Right atrium auricular region (tissue), 2 donors: ENCODE measurements around the gene ALX3. TPM values are rescaled to one million over a fixed set of nuclear protein-coding genes. Genes with fewer than 3 reads are reported as not detected.

Experiments used
- DNase-seq: peaks from one replicate; pipeline ENCODE4 v3.0.0-alpha.2; 2019; ENCODE audit warnings: low spot score
- H3K27ac ChIP-seq, 2 donors: fragments of 200-600 bp; sonication (generic); 1 replicate in 1 of 2; 2 replicates in 1 of 2; pipeline ENCODE4 v1.5.1; 2016 to 2019
- H3K27me3 ChIP-seq, 2 donors: fragments of 200-600 bp; sonication (generic); one replicate each; pipeline versions ENCODE4 v1.5.1 to v1.6.0; 2017 to 2019
- H3K36me3 ChIP-seq: fragments of 200-600 bp; sonication (generic); one replicate; pipeline ENCODE4 v1.5.1; 2016
- H3K4me1 ChIP-seq, 2 donors: fragments of 200-600 bp; sonication (generic); one replicate each; pipeline versions ENCODE4 v1.5.1 to v1.6.0; 2017 to 2019
- H3K4me3 ChIP-seq, 2 donors: fragments of 200-600 bp; sonication (generic); 1 replicate in 1 of 2; 2 replicates in 1 of 2; pipeline ENCODE4 v1.5.1; 2017 to 2019; ENCODE audit warnings: mild to moderate bottlenecking in 1 of 2, moderate library complexity in 1 of 2
- H3K9me3 ChIP-seq, 2 donors: fragments of 200-600 bp; sonication (generic); one replicate each; pipeline ENCODE4 v1.5.1; 2019
- CTCF ChIP-seq, 2 donors: fragments of 200-600 bp; sonication (generic); IDR thresholded peaks; one replicate each; pipeline ENCODE4 v1.5.1; 2019; ENCODE audit warnings: antibody characterized with exemption in 2 of 2
- total RNA-seq, 2 donors: library from RNA; depleted of rRNA; stranded (reverse); fragments of >200 nt; gene quantifications; one replicate each; pipeline ENCODE4 v1.1.0, GENCODE V29; 2016

The ALX3 gene
- total RNA-seq, 2 donors from 2014 or later = not detected

DNA sequence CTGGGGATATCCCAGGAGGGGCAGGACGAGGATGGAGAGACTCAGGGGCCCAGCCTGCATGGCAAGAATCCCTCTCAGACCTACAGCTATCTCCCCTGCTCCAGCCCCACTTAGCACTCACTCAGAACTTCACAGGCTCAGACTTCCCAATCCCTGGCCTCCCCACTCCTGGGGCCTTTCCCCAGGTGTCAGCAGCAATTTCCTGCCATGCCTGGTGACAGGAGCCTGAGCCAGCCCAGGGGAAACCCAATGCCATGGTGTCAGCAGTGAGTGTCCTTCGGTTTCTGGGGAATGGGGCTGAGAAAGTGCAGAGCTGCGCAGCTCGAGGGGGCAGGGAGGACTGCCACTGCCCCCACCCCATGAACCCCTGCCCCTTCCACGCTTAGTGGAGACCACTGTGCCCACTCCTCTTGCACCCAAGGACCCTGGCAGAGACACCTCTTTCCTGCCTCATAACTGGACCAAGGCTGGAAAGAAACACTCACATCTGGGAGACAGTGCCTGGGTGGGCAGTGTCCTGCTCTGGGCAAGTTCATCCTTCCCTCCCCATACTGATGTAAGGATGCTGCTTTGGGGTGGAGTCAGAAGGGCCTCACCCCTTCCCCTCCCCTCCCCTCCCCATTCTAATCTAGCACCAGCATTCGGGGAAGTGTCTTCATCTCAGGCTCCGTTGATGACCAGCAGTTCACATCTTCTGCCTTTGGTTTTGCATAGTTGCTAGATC is 24.6 kb upstream of the ALX3 start:
- no peak overlapping the region for H3K27ac ChIP-seq
- no peak overlapping the region for H3K4me3 ChIP-seq
- H3K9me3 ChIP-seq = no peaks in the 10 kb centered on the region
- TF ChIP-seq CTCF (IDR thresholded peaks at IDR 0.05) = no peak
- H3K27me3 ChIP-seq = no peaks in the 10 kb centered on the region
- no peaks in the 10 kb centered on the region for H3K36me3 ChIP-seq
- H3K4me1 ChIP-seq = no peaks in the 10 kb centered on the region
- DNase-seq = no peak

DNA sequence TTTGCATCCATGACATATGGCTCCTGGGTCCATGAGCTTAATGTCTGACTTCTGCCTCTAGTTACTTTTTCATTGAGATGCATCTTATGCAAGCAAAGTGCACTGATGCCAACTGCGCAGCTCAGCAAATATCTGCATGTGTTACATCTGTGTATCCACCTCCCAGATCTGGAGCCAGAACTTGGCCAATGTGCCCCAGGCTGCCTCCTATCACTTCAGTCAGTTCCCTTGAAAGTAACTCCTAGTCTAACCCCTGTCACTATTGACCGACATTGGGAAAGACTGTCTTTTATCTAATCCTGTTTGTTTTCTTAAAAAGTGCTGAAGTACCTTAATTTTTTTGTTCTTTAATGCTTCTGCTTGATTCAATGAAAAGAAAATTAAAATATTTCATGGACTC is 22.5 kb upstream of the ALX3 start:
- TF ChIP-seq CTCF (IDR thresholded peaks at IDR 0.05) = no peak
- no peak for DNase-seq
- no peak overlapping the region for H3K27ac ChIP-seq
- no peaks in the 10 kb centered on the region for H3K36me3 ChIP-seq
- H3K4me1 ChIP-seq = no peaks in the 10 kb centered on the region
- H3K27me3 ChIP-seq = no peaks in the 10 kb centered on the region
- H3K4me3 ChIP-seq = no peak overlapping the region
- H3K9me3 ChIP-seq = no peaks in the 10 kb centered on the region

DNA sequence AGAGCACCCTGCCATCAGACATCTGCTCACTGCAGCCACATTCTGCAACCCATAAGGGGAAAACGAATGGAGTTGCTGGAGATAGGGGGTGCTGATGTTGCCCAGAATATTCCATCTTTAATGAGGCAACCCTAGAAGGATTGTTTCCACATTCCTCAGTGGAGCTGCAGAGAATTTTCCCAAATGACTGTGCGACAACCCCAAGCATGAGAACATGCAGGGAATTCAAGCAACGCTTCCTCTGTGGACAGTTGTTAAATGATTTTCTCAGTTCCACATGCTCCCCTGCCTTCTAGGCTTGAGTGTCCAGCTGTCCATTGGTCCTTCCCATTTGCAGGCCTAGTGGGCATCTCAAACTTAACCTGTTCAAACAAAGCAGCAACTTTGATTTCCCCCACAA is 21.3 kb upstream of the ALX3 start:
- no peaks in the 10 kb centered on the region for H3K27me3 ChIP-seq

GRCh38 chr1:110091381-110091780 is 20.9 kb upstream of the ALX3 start:
- DNase-seq = no peak
- Histone ChIP-seq H3K36me3 (no peaks in the 10 kb centered on the region), H3K27me3 (no peaks in the 10 kb centered on the region), H3K4me1 (no peaks in the 10 kb centered on the region), H3K27ac (no peak overlapping the region), H3K9me3 (no peaks in the 10 kb centered on the region), H3K4me3 (no peak overlapping the region)
- no peak for TF ChIP-seq CTCF (IDR thresholded peaks at IDR 0.05)

More for the DNA sequence above, 21.3 kb upstream of the ALX3 start:
- no peaks in the 10 kb centered on the region for H3K9me3 ChIP-seq
- H3K4me3 ChIP-seq = no peak overlapping the region
- no peak overlapping the region for H3K27ac ChIP-seq
- no peak for TF ChIP-seq CTCF (IDR thresholded peaks at IDR 0.05)
- DNase-seq = no peak
- H3K4me1 ChIP-seq = no peaks in the 10 kb centered on the region
- H3K36me3 ChIP-seq = no peaks in the 10 kb centered on the region

- no peaks in the 10 kb centered on the region for H3K27me3 ChIP-seq
- no peak for DNase-seq
- H3K27ac ChIP-seq = no peak overlapping the region
- no peaks in the 10 kb centered on the region for H3K9me3 ChIP-seq
- peaks cover 0 to 4% of the 10 kb centered on the region in 2 donors for H3K4me1 ChIP-seq
- H3K4me3 ChIP-seq = no peak overlapping the region
- TF ChIP-seq CTCF (IDR thresholded peaks at IDR 0.05) = no peak
- no peaks in the 10 kb centered on the region for H3K36me3 ChIP-seq
These were observed 19.2 kb upstream of the ALX3 start for GRCh38 chr1:110089561-110090275.
